ENCODE measurements around the gene SLC29A1. TPM values are rescaled to one million over a fixed set of nuclear protein-coding genes. Genes with fewer than 3 reads are reported as not detected.

Gene SLC29A1
- total and polyA plus RNA-seq, 11 donors: 48.0 to 319 (median 131) TPM

DNA sequence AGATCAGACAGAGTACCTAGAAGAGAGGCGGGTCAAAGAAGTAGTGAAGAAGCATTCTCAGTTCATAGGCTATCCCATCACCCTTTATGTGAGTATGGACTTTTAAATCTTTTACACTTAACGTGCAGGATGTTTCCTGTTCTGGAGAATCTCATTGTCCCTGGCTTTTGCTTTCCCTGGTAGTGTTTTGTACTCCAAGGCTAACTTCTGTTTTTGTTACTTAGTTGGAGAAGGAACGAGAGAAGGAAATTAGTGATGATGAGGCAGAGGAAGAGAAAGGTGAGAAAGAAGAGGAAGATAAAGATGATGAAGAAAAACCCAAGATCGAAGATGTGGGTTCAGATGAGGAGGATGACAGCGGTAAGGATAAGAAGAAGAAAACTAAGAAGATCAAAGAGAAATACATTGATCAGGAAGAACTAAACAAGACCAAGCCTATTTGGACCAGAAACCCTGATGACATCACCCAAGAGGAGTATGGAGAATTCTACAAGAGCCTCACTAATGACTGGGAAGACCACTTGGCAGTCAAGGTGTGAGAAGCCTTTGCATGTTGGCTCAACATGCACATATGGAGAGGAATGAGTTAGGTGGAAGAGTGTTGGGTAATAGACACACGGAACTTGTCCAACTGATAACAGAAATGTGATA, 26.8 kb downstream of the SLC29A1 start:
- WGBS, 4 donors: 59 to 68% (median 62%) methylated on average over 6 of the region's 6 CpGs
- Histone ChIP-seq H3K4me3 (no peak overlapping the region), H3K4me1 (peaks cover 0 to 77% (median 46%) of the 10 kb centered on the region in 12 donors)

DNA sequence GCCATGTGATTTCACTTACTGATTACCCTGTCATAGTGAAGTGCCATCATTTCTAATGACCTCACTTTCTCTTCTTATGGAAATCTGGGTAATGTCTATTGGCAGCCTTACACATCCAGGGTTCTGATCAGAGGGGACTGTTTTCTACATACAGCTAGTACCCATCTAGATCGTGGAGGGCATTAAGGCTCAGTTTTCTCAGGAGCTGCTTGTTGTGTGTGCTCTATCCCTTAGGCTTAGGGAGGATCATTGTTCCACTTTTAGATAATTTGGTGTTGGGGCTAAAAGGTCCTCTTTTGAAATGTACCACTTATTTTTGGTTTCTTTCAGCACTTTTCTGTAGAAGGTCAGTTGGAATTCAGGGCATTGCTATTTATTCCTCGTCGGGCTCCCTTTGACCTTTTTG, 27.3 kb downstream of the SLC29A1 start:
- Histone ChIP-seq H3K27ac (no peak overlapping the region), H3K36me3 (peaks cover 7 to 78% (median 72%) of the 10 kb centered on the region in 9 donors), H3K4me1 (peaks cover 0 to 75% (median 41%) of the 10 kb centered on the region in 12 donors), H3K27me3 (no peaks in the 10 kb centered on the region), H3K9me3 (no peaks in the 10 kb centered on the region), H3K4me3 (no peak overlapping the region)
- TF ChIP-seq, protein P1, sequence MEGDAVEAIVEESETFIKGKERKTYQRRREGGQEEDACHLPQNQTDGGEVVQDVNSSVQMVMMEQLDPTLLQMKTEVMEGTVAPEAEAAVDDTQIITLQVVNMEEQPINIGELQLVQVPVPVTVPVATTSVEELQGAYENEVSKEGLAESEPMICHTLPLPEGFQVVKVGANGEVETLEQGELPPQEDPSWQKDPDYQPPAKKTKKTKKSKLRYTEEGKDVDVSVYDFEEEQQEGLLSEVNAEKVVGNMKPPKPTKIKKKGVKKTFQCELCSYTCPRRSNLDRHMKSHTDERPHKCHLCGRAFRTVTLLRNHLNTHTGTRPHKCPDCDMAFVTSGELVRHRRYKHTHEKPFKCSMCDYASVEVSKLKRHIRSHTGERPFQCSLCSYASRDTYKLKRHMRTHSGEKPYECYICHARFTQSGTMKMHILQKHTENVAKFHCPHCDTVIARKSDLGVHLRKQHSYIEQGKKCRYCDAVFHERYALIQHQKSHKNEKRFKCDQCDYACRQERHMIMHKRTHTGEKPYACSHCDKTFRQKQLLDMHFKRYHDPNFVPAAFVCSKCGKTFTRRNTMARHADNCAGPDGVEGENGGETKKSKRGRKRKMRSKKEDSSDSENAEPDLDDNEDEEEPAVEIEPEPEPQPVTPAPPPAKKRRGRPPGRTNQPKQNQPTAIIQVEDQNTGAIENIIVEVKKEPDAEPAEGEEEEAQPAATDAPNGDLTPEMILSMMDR (IDR thresholded peaks at IDR 0.05): no peak
- TF ChIP-seq POLR2A (IDR thresholded peaks at IDR 0.05): no peak
- DNase-seq (no peak), ATAC-seq (no peak)
- 67 to 72% (median 70%) methylated on average over 3 of the region's 3 CpGs for WGBS, 4 donors
- intact Hi-C loops (cut with DNase I): loop anchor here in 2 of 10 donors (10.0 kb wide), 1 partner anchor 156 kb away; no protein-coding TSS in a partner anchor

More for the DNA sequence above, 26.8 kb downstream of the SLC29A1 start:
- Histone ChIP-seq H3K9me3 (no peaks in the 10 kb centered on the region), H3K36me3 (peaks cover 7 to 73% (median 69%) of the 10 kb centered on the region in 9 donors), H3K27ac (peak overlapping the region in 1 of 12 donors; percentile 91), H3K27me3 (no peaks in the 10 kb centered on the region)
- ATAC-seq (no peak), DNase-seq (no peak)
- intact Hi-C loops (cut with DNase I): loop anchor here in 2 of 10 donors (10.0 kb wide), 1 partner anchor 155 kb away; no protein-coding TSS in a partner anchor
- TF ChIP-seq, protein P1 (IDR thresholded peaks at IDR 0.05): no peak

DNA sequence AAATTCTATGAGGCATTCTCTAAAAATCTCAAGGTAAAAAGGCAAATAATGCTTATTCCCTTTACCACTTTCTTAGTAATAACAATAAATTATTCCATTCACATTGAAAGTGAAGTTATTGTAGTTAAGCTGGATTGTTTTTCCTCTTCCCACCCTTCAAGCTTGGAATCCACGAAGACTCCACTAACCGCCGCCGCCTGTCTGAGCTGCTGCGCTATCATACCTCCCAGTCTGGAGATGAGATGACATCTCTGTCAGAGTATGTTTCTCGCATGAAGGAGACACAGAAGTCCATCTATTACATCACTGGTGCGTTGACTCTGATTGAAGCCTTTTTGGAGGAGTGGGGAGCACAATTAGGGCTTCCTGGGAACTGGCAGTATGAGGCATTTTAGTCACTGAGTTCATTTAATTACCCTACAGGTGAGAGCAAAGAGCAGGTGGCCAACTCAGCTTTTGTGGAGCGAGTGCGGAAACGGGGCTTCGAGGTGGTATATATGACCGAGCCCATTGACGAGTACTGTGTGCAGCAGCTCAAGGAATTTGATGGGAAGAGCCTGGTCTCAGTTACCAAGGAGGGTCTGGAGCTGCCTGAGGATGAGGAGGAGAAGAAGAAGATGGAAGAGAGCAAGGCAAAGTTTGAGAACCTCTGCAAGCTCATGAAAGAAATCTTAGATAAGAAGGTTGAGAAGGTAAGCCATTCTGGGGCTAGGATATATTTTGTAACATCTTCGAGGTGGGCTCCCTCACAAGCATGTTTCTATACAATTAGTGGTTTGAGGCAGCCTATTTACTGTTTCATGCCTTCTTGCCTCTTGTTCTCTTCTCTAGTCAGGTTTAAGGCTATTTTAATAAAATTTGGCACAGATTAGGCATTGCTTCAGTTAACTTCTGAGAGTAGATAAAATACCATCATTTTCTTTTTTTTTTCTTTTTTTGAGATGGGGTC, 28.5 kb downstream of the SLC29A1 start:
- intact Hi-C loops (cut with DNase I): loop anchor here in 2 of 10 donors (10.0 kb wide), 1 partner anchor 157 kb away; no protein-coding TSS in a partner anchor
- ATAC-seq (no peak), DNase-seq (no peak)
- H3K36me3 ChIP-seq: peaks cover 7 to 84% (median 73%) of the 10 kb centered on the region in 9 donors
- no peak overlapping the region for H3K27ac ChIP-seq
- no peaks in the 10 kb centered on the region for H3K9me3 ChIP-seq
- peaks cover 6 to 82% (median 46%) of the 10 kb centered on the region in 12 donors for H3K4me1 ChIP-seq
- no peak overlapping the region for H3K4me3 ChIP-seq
- WGBS, 4 donors: 89 to 93% (median 92%) methylated on average over 14 of the region's 14 CpGs
- TF ChIP-seq, protein P1 (IDR thresholded peaks at IDR 0.05): no peak
- no peak for TF ChIP-seq POLR2A (IDR thresholded peaks at IDR 0.05)
- no peaks in the 10 kb centered on the region for H3K27me3 ChIP-seq
